Measurements from ENCODE around the gene TMC5.
"Not testable (repeated sequence)": the region's sequence is repeated elsewhere in the genome, so short reads cannot be mapped to it uniquely, and the experiment has no call there.

TMC5 gene

GRCh38 chr16:19417640-19418039 is at the start of gene TMC5:
Gene TMC5 (plus strand): TSS chr16:19417883. CDS start chr16:19440039, 22,156 bp downstream.
- in situ Hi-C loops (cut with MboI; ENCODE audit: low sequenced_read_pairs): no loop called here

GRCh38 chr16:19372541-19372940 is 45.1 kb upstream of the TMC5 start:
- in situ Hi-C loops (cut with MboI; ENCODE audit: low sequenced_read_pairs): loop anchor here (10.0 kb wide), 1 partner anchor 288 kb away; no protein-coding TSS in a partner anchor

- in situ Hi-C loops (cut with MboI; ENCODE audit: low sequenced_read_pairs): loop anchor here (10.0 kb wide), 1 partner anchor 290 kb away; no protein-coding TSS in a partner anchor
Observed at GRCh38 chr16:19374402-19374801, 43.3 kb upstream of the TMC5 start.

GRCh38 chr16:19375561-19376158 is 42.0 kb upstream of the TMC5 start:
- in situ Hi-C loops (cut with MboI; ENCODE audit: low sequenced_read_pairs): loop anchor here (10.0 kb wide), 1 partner anchor 291 kb away; no protein-coding TSS in a partner anchor

GRCh38 chr16:19377864-19378263 is 39.8 kb upstream of the TMC5 start:
- in situ Hi-C loops (cut with MboI; ENCODE audit: low sequenced_read_pairs): loop anchor here (10.0 kb wide), 1 partner anchor 293 kb away; no protein-coding TSS in a partner anchor

- in situ Hi-C loops (cut with MboI; ENCODE audit: low sequenced_read_pairs): loop anchor here (10.0 kb wide), 1 partner anchor 294 kb away; no protein-coding TSS in a partner anchor
Observed at GRCh38 chr16:19378511-19378910, 39.2 kb upstream of the TMC5 start.

GRCh38 chr16:19379838-19380237 is 37.8 kb upstream of the TMC5 start:
- in situ Hi-C loops (cut with MboI; ENCODE audit: low sequenced_read_pairs): loop anchor here (10.0 kb wide), 1 partner anchor 295 kb away; no protein-coding TSS in a partner anchor

- in situ Hi-C loops (cut with MboI; ENCODE audit: low sequenced_read_pairs): no loop called here
Observed at GRCh38 chr16:19380328-19380727, 37.4 kb upstream of the TMC5 start.

GRCh38 chr16:19382084-19382801 is 35.4 kb upstream of the TMC5 start:
- in situ Hi-C loops (cut with MboI; ENCODE audit: low sequenced_read_pairs): no loop called here

GRCh38 chr16:19382887-19383816 is 34.5 kb upstream of the TMC5 start:
- in situ Hi-C loops (cut with MboI; ENCODE audit: low sequenced_read_pairs): no loop called here

GRCh38 chr16:19384656-19385055 is 33.0 kb upstream of the TMC5 start:
- in situ Hi-C loops (cut with MboI; ENCODE audit: low sequenced_read_pairs): no loop called here

GRCh38 chr16:19386525-19386924 is 31.2 kb upstream of the TMC5 start:
- in situ Hi-C loops (cut with MboI; ENCODE audit: low sequenced_read_pairs): no loop called here

GRCh38 chr16:19389246-19389645 is 28.4 kb upstream of the TMC5 start:
- in situ Hi-C loops (cut with MboI; ENCODE audit: low sequenced_read_pairs): no loop called here

GRCh38 chr16:19391185-19391776 is 26.4 kb upstream of the TMC5 start:
- in situ Hi-C loops (cut with MboI; ENCODE audit: low sequenced_read_pairs): not testable (repeated sequence)

- in situ Hi-C loops (cut with MboI; ENCODE audit: low sequenced_read_pairs): no loop called here
Observed at GRCh38 chr16:19392352-19392751, 25.3 kb upstream of the TMC5 start.

GRCh38 chr16:19393226-19394111 is 24.2 kb upstream of the TMC5 start:
- in situ Hi-C loops (cut with MboI; ENCODE audit: low sequenced_read_pairs): no loop called here

GRCh38 chr16:19395646-19396267 is 21.9 kb upstream of the TMC5 start:
- in situ Hi-C loops (cut with MboI; ENCODE audit: low sequenced_read_pairs): not testable (repeated sequence)

- in situ Hi-C loops (cut with MboI; ENCODE audit: low sequenced_read_pairs): no loop called here
Observed at GRCh38 chr16:19396555-19397011, 21.1 kb upstream of the TMC5 start.

GRCh38 chr16:19397373-19397772 is 20.3 kb upstream of the TMC5 start:
- in situ Hi-C loops (cut with MboI; ENCODE audit: low sequenced_read_pairs): not testable (repeated sequence)
